H7 (cell line): ENCODE measurements around the gene DCBLD2. TPM values are rescaled to one million over a fixed set of nuclear protein-coding genes. Genes with fewer than 3 reads are reported as not detected.

ENCODE experiments used
- DNase-seq: peaks from one replicate; pipeline ENCODE4 v3.0.0; 2012
- H3K27me3 ChIP-seq: 2 replicates; pipeline ENCODE4 v1.6.0; 2011; ENCODE audit warnings: mild to moderate bottlenecking, low read length; ENCODE audit not compliant: control insufficient read depth, insufficient read depth
- H3K36me3 ChIP-seq: replicated peaks from 2 replicates; pipeline ENCODE4 v1.5.1; 2011; ENCODE audit warnings: low read length; ENCODE audit not compliant: control insufficient read depth, insufficient read depth
- H3K4me3 ChIP-seq: 2 replicates; pipeline ENCODE4 v1.5.1; 2011; ENCODE audit warnings: low read depth, mild to moderate bottlenecking, control low read depth, low read length, moderate library complexity; ENCODE audit not compliant: insufficient read depth
- total RNA-seq: library from RNA; depleted of rRNA; stranded (reverse); fragments of >200 nt; shearing (Covaris generic); gene quantifications from 2 replicates; pipeline ENCODE4 v1.2.3, GENCODE V29; 2014

Gene DCBLD2
- total RNA-seq, 1 experiment from 2014 or later, result 43.8 TPM

DNA sequence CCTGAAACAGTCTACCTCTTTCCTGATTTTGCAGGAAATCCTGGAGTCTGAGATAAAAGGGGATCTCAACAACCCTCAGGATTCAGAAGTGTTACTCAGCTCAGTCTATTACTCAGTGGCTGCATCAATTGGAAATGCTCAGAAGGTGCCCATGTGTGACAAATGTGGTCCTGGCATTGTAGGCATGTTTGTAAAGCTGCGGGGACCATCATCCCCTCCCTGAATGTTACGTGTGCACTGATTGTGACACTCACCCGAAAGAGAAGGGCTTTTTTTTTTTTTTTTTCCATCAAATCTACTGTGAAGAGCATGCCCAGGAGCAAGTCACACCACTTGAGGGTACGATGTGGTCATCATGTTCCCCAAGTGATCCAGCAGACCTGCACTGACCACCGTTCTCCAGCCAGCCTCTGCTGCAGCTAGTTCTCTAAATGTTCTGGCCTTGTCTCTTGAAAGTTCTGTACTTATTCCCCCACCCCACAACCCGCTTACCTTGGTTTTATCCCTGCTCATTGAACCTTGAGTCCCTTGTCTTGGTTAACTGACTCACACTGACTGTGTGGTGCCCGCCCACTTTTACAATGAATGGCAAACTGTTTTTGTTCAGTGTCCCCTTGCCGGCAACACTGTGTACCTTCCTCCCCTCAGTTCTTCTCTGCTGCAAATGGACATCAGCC, 118.5 kb downstream of the DCBLD2 start:
- no peaks in the 10 kb centered on the region for H3K36me3 ChIP-seq
- DNase-seq, result no peak
- no peak overlapping the region for H3K4me3 ChIP-seq
- H3K27me3 ChIP-seq, result no peaks in the 10 kb centered on the region

DNA sequence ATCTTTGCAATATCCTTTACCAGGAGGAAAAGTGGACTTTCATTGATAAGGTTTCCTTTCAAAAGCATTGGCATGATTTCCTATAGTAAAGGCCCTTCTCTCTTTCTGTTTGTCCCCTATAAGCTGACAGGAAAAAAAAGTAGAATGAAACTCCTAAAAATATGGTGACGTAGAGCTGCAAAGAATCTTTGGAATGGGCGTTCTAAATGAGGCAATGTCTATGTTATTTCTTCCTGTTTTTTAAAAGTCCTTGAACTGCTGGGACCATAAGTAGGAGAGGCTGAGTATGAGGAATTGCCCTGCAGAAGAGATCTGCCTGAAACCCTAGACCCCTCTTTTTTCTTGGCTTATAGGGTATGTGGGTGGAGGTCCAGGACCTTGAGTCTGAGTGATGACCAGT, 121.2 kb downstream of the DCBLD2 start:
- no peaks in the 10 kb centered on the region for H3K36me3 ChIP-seq
- H3K27me3 ChIP-seq, result no peaks in the 10 kb centered on the region
- H3K4me3 ChIP-seq, result no peak overlapping the region
- no peak for DNase-seq

DNA sequence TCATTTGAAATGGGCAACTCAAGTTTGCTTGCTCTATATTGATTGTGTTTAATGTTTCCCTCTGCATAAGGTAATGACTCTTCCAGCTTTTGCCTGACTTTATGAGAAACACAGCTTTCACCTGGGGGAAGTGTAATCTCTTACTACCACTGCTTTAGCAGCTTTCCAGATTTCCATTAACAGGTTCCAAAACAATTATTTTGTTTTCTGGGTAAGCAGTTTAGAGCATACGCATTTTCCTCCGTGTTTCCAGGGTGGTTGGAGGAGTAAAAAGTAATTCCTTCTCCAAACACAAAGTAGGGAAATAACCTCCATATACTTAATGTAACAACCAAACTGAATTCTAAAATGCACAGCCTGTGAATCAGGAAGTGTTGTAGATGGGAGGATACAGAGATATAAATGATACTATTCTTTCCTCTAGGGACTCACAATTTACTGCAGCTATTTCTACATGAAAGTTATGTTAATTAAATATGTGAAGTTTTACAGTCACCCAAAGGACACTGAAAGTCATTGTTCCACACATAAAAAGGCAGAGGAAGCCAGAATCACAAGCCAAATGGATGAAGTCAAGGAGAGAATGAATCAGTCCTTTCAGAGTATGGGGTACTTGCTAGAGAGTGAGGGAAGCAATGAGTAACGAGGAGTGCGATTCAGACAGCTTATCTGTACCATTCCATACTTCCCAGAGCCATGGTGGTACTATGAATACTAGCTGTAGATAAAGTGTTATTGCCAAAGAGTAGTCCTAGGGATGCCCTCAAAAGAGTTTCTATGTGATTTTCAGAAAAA, 121.8 kb downstream of the DCBLD2 start:
- DNase-seq, result no peak

DNA sequence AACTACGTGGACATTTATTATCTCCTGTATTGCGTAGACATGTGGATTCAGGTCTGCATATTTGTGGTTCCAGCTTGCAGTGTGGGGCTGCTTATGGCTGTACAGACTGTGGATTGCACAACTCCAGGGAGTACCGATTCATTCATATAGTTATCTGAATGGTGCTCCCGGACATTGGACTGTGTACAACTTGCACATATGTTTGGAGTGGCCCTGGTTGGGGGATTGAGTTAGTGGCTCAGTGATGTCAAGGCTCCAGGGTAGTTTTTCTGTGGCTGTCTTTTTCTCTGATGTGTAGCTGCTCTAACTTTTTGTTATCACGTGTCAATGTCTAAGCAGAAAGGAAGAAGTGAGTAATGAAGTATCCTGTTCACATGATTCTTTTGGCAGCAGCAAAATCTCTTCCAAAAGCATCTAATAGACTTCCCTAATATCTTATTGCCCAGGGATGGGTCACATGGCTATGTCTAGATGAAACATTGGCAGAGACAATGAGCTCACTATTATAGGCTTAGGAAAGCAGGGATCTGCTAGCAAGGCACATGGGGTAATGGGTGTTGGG, 122.6 kb downstream of the DCBLD2 start:
- H3K27me3 ChIP-seq, result no peaks in the 10 kb centered on the region
- H3K4me3 ChIP-seq, result no peak overlapping the region
- no peak for DNase-seq
- H3K36me3 ChIP-seq, result no peaks in the 10 kb centered on the region

More for the DNA sequence above, 121.8 kb downstream of the DCBLD2 start:
- Histone ChIP-seq H3K27me3 (no peaks in the 10 kb centered on the region), H3K4me3 (no peak overlapping the region), H3K36me3 (no peaks in the 10 kb centered on the region)

DNA sequence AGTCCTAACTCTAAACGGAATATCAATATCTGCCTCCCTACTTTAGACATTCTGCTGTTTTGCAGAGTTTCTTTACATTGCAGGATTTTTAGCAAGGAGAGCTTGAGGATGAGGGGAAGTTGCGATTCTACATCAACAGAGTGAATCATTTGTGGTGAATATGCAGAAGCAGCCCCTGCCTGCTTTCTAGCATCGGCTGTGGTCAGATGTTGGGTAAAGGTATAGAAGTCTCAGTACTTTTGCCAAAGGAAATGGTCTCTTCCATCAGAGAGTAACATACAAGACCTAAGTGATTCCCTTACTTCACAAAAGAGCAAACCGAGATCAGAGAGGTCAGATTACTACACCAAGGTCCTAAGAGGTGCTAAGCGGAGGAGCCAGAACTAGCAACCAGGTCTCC, 123.1 kb downstream of the DCBLD2 start:
- Histone ChIP-seq H3K36me3 (no peaks in the 10 kb centered on the region), H3K27me3 (no peaks in the 10 kb centered on the region)
- no peak for DNase-seq

DNA sequence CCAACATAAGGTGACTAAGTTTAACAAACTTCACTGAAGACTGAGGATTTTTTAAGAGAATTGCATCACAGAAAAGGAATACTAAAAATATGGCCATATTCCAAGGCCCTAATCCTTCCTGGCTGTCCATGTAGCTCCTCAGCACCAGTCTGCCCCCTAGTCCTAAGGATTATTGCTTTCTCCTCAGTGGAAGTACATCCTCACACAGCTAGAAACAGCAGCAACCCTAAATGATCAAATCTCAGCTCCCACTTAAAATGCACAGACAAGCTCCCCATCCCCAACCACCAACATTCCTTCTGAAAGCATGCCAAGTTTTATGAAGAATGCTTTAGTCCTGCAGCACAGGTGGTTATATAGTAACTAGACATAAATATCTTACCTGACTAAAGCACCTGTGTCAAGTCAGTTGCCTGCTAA, 123.7 kb downstream of the DCBLD2 start:
- no peak for DNase-seq
- H3K4me3 ChIP-seq, result no peak overlapping the region
- no peaks in the 10 kb centered on the region for H3K36me3 ChIP-seq
- H3K27me3 ChIP-seq, result no peaks in the 10 kb centered on the region

More for the DNA sequence above, 123.1 kb downstream of the DCBLD2 start:
- H3K4me3 ChIP-seq, result no peak overlapping the region

DNA sequence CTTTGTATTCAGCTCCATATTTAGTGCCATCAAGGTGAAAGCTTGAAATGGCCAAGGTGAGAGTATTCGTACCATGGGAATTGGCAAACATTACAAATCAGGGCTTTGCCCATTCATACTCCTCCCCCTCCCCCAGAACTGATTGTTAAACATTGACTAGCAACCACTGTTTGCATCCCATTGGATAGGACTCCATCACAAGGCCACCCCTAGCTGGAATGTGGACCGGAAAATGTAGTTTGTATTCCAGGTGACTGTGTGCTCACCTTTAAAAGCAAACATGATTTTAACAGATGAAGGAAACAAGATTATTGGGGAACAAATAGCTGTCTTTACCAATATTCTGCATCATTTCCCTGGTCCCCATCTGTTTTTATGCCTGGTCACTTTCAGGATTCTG, 124.2 kb downstream of the DCBLD2 start:
- H3K36me3 ChIP-seq, result no peaks in the 10 kb centered on the region
- H3K4me3 ChIP-seq, result no peak overlapping the region
- DNase-seq, result no peak
- no peaks in the 10 kb centered on the region for H3K27me3 ChIP-seq

DNA sequence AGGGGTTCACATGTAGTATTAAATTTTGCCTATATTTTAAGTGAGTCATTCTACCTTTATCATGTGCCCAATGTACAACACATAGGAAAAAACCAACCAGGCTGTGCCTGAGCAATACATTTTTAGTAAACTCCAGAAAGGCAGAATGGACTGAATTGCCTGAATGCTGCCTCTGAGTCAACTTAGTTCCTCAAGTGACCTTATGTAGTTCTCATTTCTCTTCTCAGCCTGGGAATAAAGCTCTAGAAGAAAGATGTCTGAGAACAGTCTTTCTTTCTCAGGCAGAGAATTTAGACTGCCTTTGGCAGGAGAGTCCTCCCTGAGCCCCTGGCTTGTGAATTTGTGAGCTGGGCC, 125.4 kb downstream of the DCBLD2 start:
- Histone ChIP-seq H3K4me3 (no peak overlapping the region), H3K36me3 (no peaks in the 10 kb centered on the region), H3K27me3 (no peaks in the 10 kb centered on the region)
- DNase-seq, result no peak

DNA sequence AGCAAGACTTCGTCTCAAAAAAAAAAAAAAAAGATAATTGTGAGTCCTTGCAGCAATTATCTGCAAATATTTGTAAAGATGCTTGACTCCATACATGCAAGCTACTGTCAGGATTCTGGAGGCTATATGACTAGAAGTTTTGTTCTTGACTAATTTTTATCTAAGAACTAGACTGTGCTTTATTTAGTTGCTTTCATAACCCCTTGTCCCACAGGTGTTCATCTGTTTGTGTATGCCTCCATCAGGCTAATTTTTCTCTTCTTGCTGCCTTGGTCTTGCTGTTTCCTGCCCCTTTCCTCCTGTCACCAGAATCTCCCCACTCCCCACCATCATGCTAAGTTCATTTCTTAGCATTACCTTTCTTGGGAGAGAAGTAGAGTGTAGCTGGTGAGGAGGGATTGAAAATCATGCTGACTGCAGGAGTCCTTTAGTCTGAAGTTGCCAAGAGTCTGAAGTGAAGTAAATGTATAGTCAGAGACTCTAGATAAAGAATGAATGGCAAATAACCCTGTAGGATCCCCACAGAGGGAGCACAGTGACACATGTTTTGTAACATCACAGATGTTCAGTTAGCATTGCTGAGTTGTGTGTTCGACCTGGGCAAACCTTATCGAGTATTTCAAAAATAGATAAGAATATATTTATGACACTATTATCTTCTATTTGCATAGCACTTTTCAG, 125.9 kb downstream of the DCBLD2 start:
- Histone ChIP-seq H3K36me3 (no peaks in the 10 kb centered on the region), H3K4me3 (no peak overlapping the region), H3K27me3 (no peaks in the 10 kb centered on the region)
- no peak for DNase-seq

DNA sequence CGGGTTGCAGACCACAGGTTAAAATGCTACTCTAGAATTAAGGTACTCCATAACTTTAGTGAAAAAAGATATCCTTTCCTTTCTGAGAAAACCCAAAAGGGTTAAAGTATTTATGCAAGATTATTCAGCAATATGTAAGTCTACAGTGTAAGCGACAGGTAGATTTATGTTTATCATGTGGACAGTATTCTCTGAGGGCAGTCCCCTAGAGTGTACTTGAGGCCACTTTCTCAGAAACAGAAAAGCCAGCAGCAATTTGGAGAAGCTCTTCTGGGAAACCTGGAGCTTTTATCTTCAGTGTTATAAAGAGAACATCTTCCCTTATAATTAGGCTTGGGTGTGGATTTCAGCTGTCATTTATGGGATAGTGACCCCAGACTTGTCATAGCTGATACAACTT, 129.5 kb downstream of the DCBLD2 start:
- Histone ChIP-seq H3K4me3 (no peak overlapping the region), H3K27me3 (no peaks in the 10 kb centered on the region), H3K36me3 (no peaks in the 10 kb centered on the region)
- DNase-seq, result no peak

DNA sequence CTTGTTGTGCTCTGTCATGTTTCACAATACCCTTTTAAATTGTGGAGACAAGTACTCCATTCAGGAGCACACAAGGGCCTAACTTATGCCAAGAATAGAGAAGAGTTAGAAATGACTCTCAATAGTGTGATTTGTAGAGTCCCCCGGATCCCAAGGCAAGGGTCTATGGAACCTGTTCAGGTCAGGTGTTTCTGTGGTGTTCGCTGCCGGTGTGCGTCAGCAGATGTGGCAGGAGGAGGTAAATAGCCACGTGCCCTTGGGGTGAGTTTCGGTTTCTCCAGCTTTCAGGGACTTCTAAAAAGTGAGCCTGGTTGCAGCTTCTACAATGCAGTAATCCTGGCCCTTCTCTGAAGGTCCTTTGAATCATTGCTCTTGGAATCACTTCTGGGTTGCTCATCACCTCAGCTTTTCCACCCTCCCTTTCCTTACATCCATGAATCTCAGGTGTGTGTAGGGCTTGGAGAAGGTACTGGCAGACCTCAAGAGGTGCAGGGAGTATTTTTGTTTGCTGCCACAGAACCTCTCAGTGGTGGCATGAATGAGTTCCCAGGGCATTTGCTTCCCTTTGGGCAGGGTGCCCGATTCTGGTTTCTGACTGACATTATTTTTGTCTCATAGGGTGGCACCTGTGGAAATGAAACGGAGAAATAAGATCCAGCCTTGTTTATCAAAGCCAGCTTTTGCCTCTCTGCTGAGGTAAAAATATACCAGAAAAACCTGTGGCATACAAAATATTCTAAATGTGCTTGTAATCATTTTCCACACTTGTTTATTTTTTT, 131.0 kb downstream of the DCBLD2 start:
- H3K27me3 ChIP-seq, result no peaks in the 10 kb centered on the region
- DNase-seq, result no peak
- no peak overlapping the region for H3K4me3 ChIP-seq
- H3K36me3 ChIP-seq, result no peaks in the 10 kb centered on the region

DNA sequence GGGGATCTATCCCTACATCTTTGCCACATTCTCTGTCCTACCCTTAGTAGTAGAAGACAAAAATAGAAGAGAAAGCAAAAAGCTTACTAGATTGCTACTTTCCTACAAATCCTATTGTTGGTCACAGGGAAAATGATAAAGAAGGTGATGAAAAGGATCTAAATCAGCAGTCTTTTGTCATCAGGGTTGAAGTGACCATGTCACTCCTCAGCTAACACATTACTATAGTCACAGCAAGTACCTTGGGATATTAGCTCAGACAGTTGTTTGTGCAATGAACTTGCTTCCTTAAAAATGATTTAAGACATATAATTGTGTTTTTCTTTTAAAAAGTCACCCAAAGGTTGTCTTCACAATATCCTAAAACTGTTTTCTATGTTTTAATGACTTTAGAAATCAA, 132.0 kb downstream of the DCBLD2 start:
- H3K36me3 ChIP-seq, result no peaks in the 10 kb centered on the region
- H3K4me3 ChIP-seq, result no peak overlapping the region
- no peak for DNase-seq
- no peaks in the 10 kb centered on the region for H3K27me3 ChIP-seq

DNA sequence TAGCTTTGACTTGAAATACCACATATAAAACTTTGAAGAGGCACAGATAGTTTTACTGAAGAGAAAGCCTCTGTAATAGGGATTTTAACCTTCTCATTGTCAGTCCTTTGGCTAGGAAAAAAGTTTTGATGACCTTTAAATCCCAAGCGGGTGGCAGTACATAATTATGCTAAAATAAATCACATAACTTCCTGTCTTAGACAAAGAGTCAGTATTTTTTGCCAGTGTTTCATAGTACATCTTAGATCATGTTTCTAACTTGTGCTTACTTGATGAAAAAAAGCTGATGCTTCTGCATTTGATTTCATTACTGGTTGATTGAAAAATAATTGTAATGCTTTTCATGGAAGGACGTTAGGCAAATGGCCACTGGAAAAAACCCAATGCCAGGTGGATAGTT, 132.5 kb downstream of the DCBLD2 start:
- no peak for DNase-seq
- no peaks in the 10 kb centered on the region for H3K27me3 ChIP-seq
- H3K36me3 ChIP-seq, result no peaks in the 10 kb centered on the region
- no peak overlapping the region for H3K4me3 ChIP-seq

DNA sequence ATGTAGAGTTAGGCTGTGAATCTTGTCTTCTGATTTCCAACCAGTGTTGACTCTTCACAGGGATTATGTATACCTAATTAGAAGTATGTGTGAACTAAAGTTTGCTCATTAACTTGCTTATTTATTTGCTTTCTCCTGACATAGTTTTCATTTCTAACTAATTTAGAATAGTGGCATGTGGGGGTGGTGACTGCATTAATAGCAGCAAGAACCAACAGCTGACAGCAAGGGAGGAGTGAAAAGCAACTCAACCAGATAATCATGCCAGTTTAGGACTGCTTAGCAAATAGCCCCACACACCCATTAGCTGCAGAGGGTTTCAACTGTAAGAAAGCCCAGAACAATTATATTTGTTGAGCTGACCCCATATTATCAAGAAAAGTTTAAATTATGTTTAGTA, 134.6 kb downstream of the DCBLD2 start:
- no peaks in the 10 kb centered on the region for H3K36me3 ChIP-seq
- no peaks in the 10 kb centered on the region for H3K27me3 ChIP-seq
- no peak for DNase-seq
- H3K4me3 ChIP-seq, result no peak overlapping the region
